SHP77 (cell line): ENCODE data around the gene RASSF6.
A peak's percentile ranks its signal among the peaks of the same experiment; 100 is the strongest.
"Not testable (repeated sequence)": the region's sequence is repeated elsewhere in the genome, so short reads cannot be mapped to it uniquely, and the experiment has no call there.

Experiments used
- DNase-seq, 2 experiments: peaks; one replicate each; lab custom pipeline; 2025; lab: John Stamatoyannopoulos, UW

Gene RASSF6

DNA sequence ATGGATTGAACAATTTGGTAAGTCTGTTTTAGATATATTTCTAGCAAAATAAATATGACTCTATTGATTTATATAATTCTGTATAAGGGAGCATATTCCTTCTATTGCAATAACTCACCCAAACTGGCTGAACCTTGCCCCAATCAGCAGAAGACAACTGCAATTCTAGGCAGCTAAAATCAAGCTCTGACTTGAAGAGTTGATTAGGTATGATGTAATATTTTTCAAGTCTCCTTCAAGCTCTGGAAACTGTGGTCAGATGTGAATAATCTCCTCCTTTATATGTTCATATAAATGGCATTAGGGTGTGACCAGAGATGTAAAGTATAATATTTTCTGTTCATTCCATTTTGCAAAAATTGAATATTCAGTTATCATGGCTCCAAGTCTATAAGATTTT, 8.2 kb downstream of the RASSF6 start:
- DNase-seq: no peak

DNA sequence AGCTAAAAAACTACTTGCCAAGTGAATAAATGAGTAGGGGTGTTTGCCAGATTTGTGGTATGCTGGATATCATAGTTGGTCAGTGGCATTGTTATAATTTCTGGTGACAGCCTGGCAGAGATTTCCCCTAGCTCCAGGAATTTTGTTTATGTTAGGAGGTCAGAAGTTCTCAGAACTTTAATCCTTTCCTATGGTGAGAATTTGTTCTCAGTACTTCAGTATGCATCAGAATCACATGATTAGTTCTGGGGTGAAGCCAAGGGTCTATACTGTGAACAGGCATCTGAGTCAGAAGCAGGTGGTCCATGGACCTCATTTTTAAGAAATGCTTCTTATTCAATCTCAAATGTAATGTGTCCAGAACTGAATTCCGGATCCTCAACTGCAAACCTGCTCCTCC, 10.5 kb downstream of the RASSF6 start:
- no peak for DNase-seq

DNA sequence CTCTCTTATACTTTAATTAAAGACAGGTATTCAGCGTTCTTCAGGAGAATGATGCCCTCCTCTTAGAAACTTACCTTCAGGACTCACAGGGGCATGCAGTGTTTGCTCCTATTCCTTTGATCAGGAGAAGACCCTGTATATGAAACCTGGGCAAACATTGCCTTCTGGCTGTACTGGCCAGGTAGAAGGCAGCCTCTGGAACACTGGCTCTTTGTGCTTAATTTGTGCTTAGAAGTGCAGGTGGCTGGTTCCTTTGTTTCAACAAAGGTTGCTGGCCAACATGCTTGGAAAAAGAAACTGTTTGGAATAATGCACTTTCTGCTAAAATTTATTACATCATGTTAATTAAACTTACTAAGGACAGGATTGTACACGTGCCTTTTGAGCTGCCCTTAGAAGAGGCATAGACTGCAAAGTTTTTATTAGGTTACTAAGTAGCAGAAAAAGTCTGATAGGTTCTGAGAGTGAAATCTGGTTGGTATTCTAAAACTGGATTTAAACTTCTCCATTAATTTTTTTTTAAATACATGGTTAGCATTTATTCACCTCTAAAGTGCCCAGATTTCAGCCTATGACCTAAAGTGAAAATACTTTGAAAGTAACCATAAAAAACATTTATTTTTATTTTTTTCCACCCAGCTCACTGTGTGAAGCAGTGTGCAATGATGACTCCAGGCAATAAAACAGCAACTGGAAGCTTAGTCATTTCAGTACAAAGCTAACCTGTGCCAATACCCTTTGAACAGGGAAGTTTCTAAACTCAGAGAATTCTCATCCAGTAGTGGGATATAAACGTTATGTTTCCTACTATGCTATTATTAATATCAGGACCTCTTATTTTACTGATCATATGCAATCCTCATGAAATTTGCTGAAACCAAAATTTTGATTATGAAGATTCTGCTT, 11.3 kb downstream of the RASSF6 start:
- DNase-seq: peak in 1 of 2 experiments; percentile 35

DNA sequence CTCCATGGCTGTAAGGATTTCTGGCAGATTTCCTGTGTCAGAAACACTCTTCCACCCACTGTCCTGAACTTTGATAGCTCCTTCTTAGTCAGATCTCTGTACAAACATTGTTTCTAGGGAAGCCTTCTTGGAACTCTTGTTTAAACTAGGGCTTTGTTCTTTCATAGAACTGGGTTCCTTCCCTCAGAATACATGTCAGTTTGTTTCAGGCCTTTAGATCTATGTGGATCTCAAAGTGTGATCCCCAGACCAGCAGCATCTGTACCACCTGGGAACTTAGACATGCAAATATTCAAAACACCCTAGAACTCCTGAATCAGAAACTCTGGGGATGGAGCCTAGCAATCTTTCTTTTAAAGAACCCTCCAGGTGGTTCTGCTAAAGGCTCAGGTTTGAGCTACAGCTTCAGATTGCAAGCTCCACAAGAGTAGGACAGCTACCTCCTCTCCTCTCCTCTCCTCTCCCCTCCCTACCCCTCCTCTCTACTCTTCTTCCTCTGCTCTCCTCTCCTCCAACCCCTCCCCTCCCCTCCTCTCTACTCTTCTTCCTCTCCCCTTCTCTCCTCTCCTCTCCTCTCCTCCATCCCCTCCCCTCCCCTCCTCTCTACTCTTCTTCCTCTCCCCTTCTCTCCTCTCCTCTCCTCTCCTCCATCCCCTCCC, 12.7 kb downstream of the RASSF6 start:
- DNase-seq: no peak

DNA sequence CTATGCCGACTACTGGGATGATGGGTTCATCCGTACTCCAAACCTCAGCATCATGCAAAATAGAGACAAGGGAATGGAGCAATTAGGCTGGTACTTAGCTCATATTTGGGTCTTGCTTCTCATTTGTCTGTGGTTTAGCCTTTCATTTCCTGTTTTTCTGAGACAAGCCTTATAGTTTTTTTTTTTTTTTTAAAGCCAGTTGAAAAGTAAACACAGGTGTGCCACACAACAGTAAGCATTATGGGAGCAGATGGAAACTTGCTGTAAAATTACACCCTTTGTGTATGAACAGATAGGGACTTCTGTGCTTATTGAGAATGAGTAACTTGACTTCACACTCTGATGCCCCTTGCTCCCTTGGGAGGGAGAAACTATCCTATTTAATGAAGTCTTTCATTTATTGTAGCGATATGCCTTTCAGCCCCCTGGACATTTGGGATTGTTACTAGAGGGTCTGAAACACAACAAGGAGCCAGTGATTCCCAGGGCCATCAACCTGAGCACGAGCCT, 13.7 kb downstream of the RASSF6 start:
- DNase-seq: peak in 1 of 2 experiments; percentile 25

DNA sequence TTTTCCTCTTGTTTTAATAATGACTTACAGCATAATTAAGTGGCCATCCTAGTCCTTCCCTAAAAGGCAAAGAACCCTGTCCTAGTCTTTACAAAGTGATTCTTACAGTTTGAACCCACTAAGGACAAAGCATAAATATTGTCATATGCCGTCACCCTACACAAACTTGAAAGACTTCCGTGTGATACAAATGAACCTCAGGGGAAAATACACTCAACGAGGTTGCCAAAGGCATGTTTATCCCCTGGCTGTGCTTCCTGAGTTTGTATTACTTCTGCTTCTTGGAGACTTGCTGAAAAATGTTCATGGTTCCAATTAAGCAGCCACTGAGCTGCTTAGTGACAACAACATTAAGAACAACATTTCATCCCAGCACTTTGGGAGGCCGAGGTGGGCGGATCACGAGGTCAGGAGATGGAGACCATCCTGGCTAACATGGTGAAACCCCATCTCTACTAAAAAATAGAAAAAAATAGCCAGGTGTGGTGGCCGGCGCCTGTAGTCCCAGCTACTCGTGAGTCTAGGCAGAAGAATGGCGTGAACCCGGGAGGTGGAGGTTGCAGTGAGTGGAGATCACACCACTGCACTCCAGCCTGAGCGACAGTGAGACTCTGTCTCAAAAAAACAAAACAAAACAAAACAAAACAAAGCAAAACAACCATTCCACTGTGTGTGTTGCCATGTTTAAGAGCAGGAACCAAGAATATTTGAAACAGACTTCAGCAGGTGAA, 16.2 kb downstream of the RASSF6 start:
- no peak for DNase-seq

DNA sequence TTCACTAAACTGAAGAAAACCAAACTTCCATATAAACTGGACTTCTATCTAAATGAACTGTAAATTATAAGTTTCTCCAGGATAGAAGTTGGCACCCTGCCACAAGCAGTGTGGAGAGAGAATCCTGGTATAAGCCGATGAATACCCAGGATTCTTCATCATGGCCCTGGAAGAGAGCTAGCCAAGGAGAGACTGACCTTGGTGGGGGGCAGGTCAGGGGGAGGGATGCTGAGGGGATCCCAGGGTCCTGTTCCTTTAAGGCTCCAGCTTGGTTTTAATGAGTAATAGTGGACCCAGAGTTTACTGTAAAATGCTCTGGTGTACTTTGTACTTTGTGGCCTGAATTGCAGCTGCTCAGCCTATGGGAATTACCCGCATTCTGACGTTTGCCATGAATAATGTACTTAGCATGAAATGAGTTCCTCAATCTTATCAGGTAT, 16.9 kb downstream of the RASSF6 start:
- no peak for DNase-seq

DNA sequence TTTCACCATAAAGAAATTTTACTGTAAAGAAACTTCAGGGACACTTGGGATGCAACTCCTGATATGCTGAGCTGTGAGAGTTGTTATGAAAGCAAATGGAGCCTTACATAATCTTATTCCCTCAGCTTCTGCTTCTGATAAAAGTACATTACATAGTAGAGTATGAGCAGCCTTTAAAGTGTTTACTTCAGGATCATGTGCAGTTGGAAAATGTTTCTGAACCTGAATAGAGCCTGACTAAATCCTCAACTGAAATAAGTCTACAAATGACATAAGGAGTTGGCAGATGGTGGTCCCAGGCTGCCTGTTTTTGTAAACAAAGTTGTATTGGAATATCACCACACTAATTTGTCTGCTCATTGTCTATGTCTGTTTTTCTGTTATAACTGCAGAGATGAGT, 19.3 kb downstream of the RASSF6 start:
- no peak for DNase-seq

DNA sequence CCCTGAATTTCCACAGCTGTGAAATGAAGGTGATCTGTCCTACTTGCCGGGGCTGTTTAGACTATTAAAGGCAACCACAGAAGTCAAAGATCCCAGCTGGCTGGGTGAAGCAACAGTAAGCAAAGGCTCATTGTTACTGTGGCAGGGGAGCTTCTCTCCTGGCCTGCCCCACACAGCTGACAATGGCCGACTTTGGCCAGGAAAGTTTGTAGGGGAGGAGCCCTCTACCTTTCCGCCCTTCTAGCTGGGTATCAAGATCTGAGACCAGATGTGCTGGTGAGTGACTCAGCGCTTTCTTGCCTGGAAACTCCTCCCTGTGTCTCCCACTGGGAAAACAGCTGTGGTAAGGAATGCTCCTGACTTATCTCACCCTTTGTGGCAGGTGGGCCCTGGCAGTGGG, 21.1 kb downstream of the RASSF6 start:
- no peak for DNase-seq

DNA sequence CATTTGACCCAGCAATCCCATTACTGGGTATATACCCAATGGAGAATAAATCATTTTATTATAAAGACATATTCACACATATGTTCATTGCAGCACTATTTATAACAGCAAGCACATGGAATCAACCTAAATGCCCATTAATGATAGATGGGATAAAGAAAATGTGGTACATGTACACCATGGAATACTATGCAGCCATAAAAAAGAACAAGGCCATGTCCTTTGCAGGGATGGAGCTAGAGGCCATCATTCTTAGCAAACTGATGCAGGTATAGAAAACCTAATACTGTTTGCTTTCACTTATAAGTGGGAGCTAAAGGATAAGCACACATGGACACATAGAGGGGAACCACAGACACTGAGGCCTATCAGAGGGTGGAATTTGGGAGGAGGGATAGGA, 22.6 kb downstream of the RASSF6 start:
- no peak for DNase-seq

DNA sequence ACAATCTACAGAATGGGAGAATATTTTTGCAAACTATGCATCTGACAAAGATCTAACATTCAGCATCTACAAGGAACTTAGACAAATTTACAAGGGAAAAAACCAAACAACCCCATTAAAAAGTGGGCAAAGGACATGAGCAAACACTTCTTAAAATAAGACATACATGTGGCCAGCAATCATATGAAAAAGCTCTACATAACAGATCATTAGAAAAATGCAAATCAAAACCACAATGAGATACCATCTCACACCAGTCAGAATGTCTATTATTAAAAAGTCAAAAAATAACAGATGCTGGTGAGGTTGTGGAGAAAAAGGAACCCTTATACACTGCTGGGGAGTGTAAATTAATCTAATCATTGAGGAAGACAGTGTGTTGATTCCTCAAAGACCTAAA, 23.1 kb downstream of the RASSF6 start:
- DNase-seq: not testable (repeated sequence)

DNA sequence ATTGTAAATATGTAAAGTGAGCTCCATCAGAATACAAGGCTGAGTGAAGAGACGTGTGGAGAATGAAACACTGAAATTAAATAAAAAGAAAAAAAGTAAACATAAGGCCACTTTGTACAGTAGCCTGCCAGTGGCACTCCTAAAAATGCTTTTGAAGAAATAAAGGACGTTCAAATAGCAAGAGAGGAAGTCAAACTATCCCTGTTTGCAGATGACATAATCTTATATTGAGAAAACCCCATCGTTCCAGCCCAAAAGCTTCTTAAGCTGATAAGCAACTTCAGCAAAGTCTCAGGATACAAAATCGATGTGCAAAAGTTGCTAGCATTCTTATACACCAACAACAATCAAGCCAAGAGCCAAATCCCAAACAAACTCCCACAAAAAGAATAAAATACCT, 24.2 kb downstream of the RASSF6 start:
- DNase-seq: no peak

DNA sequence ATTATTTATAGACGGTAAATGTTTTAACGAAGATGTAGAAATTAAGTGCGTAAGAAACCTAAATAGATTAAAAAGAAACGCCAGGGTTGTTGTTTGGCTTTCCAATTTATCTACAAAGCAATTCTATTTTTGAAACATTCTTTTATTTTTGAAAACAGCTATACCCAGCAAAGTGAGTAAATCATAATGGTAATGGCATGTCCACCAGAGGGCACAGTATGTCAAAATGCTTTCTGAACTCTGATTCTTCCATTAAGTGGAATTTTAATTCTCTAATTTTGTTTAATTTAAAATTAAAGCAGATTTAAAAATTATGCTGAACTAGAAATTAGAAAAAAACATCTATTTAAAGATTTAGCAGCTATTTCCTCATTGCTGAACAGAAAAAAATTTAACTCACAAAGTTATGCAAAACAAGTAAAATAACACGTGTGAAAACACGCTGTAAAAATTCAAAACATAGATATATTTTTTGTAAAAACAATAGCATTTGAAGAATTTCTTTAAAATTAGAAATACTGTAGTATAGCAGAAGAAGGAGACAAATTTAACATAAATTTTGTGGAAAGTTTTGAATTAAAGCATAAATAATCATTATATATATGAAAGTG, 26.5 kb downstream of the RASSF6 start:
- peak in 1 of 2 experiments; percentile 9 for DNase-seq

DNA sequence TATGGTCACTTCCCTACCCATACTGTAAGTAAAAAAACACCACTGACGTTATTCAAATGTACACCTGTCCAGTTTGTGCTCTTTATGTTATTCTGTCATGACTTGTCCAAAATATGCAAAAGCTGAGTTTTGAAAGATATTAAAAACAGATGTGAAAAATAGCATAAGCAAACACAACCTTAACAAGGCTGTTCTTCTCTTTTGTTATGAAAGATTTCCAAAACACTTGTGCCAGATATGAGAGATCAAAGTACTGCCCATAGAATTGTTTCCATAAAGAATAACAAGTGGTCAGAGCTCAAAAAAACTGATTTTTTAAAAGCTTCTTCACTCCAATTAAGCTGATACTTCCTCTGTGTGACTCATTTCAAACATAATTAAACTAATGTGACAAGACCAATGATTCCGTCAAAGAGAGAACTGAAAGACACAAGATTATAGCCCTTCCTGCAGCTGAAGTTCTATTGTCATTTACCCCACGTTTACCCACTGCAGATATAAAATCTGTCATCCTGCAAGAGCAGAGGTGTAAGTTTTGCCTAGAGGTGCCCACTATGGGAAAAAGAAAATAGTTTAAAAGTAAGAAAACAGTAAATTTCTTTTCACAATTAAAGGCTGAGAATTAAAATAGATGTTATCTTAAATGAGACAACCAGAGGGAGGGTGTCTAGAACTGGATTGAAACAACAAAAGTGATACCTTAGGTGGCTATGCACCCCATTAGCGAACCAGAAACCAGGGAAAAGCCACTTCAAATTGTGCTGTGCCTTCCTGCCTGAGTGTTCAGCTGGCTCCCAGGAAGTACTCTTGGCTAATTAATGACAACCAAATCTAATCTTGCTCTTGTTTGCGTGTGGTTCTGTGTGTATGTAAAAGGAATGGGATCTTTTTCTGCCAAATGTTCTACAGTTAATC, 30.1 kb downstream of the RASSF6 start:
- peak; percentile 16 to 34 for DNase-seq

DNA sequence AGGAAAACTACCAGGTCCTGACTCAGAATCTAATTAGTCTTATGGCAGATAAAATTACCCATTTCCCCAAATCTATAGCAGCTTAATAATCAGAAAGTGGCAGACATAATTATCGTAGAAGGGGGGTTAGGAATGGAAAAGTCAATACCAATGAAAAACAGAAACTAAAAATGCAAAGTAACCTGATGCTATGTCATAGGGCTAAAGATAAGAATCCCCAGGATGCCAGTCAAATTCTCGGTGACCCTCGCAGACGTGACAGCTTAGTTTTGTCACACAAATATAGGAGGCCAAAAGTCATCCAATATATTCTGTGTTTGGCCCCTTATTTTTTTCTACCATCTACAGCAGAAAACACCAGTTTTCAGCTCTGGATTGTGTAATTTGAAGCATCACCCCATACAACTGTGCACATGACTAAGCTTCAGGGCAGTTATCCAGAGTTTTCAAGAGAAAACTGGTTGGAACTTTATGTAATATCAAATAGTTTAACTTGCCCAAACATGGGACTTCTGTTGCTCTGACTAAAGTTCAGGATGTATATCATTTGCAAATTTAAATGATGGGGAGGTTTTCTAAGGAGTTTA, 30.9 kb downstream of the RASSF6 start:
- no peak for DNase-seq

DNA sequence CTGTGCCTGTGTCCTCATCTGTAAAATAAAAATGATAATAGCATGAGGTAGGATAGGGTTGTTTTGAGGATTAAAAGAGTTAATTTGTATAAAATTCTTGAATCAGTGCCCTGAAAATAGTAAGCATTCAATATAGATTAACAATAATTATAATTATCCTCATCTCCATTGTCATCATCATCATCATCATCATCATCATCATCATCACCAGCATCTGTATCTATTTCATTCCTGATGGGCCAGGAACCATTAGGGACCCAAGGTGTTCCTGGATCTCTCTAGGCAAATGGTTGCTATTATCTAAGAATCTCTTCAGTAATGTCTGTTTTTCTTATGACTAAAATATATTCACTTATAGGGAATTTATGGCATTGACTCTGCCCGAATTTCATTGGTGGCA, 31.6 kb downstream of the RASSF6 start:
- DNase-seq: no peak

DNA sequence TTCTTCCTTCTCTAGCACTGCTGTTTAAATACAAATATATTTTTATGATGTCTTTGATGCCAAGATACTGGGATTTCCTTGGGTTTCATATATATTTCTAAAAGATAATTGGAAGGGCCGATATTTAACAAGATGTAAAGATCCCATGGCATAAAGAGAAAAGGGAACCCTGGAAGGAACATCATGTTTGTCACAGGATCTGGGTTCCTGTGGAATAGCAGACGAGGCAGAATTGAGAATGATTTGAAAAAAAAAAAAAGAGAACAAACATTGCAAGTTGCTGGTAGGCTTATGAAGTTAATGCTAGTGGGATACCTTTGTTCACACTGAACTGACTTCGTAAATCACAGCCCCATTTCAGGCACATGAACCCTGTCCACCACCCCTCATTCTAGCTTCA, 33.6 kb downstream of the RASSF6 start:
- DNase-seq: no peak

DNA sequence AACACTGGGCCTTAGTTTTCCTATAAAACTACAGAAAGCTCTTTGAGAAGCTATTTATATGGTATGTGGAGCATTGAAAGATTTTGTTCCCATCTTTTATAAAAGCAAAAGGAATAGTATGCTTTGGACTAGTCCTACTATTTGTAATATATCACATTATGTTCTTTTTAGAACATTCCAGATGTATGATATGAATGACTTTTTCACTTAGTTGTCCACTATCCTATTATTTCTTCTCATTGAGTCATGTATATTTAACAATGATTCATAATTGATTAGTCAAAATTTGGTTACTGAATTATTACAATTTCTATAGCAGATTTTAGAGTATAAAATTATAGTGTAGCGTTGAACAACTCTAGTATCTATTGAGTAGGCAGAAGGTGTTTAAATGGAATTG, 34.2 kb downstream of the RASSF6 start:
- DNase-seq: no peak

DNA sequence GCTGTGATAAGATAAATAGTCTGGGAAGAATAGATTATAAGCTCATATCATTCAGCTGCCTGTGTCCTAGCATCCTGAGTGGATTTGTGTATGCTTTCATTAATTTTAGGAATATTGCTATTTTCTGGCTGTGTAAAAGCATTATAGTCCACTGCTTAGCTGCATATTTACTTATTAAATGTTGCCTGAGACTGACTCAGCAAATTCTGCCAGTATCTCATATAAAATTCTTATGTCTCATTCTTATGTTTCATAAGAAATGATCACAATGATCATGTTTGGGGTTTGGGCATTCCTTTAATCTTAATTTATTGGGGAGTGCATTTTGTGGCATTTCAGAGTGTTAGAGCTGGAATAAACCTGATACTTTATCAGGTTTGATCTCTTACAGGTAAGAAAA, 34.9 kb downstream of the RASSF6 start:
- DNase-seq: no peak

DNA sequence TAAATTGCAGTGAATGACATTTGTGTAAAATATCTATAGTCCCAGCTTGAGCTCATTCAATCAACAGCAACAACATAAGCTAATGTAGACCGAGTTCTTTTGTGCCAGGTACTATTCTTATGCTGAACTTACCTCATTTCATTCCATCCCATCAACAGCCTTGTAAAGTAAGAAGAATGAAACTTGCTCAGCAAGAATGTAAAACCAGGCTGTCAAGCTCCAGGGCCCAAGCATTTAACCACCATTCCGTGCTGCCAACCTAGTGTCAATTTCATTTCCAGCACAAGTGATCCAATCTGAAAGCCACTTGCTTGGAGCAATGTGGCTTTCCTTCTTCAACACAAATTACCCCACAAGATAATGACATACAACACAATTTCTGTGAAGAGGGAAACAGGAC, 36.6 kb downstream of the RASSF6 start:
- no peak for DNase-seq

DNA sequence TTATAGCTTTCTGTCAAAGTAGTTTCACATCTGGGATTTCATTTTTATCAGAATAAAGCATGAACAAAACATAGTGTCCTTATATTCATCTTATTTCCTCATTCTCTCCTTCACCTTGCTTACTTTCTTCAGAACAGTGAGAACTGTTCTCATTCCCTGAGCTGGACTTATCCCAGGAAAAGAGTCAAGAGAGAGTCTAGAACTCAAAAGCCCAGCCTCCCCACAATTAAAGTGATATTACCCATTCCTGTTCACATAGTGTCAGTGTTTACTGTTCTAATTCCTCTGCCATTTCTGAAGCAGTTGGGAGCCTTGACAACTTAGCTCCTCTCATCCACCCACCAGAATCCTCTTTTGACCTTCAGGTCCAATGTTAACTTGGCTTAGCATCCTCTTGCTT, 42.9 kb downstream of the RASSF6 start:
- DNase-seq: no peak
